ENCODE results near the gene ZNF787.

Gene ZNF787

DNA sequence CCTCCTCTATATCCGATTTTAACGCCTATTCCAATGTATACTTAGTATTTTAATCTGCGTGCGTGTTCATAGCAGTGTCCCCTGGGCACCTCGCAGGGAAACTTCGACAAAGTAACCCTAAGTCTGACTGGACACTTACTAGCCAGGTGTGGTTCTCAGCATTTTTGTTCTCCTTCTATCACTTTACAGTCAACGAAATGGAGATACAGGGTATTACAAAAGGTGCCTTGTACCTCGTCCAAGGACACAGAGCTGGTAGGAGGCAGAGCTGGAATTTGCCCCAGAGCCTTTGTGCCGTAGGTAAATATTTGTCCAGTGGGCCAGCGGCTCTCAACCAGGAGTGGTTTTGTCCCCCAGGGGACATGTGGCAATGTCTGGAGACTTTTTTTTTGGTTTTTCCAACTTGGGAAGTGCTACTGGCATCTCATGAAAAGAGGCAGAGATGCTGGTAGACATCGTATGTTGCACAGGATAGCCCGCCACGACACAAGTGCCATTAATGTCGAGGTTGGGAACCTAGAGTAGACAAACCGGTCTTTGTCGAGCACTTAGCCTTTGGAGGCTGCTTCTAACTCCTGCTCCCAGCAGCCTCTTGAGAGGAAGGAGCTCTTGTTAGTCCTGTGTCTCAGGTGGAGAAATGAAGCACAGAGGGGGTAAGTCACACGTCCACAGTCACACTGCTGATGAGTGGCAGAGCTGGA is 21.1 kb upstream of the ZNF787 start:
- Histone ChIP-seq H3K27ac (ENCODE audit: low read length) (no peak overlapping the region), H3K4me1 (ENCODE audit: control insufficient read depth, low read depth, low read length) (peaks cover 6% of the 10 kb centered on the region), H3K36me3 (ENCODE audit: control insufficient read depth, low read depth, low read length) (no peaks in the 10 kb centered on the region), H3K27me3 (ENCODE audit: control insufficient read depth, insufficient read depth, low read length) (no peaks in the 10 kb centered on the region), H3K9ac (ENCODE audit: low read length) (peak overlapping the region; percentile 48), H3K4me3 (ENCODE audit: low read length) (peak overlapping the region; percentile 64), H3K9me3 (ENCODE audit: control insufficient read depth, low read depth, low read length) (no peaks in the 10 kb centered on the region)

GRCh38 chr19:56141417-56141993 is 20.4 kb upstream of the ZNF787 start:
- H3K4me1 ChIP-seq (ENCODE audit: control insufficient read depth, low read depth, low read length): peaks cover 9% of the 10 kb centered on the region
- H3K9ac ChIP-seq (ENCODE audit: low read length): peak overlapping the region; percentile 48
- H3K27ac ChIP-seq (ENCODE audit: low read length): no peak overlapping the region

DNA sequence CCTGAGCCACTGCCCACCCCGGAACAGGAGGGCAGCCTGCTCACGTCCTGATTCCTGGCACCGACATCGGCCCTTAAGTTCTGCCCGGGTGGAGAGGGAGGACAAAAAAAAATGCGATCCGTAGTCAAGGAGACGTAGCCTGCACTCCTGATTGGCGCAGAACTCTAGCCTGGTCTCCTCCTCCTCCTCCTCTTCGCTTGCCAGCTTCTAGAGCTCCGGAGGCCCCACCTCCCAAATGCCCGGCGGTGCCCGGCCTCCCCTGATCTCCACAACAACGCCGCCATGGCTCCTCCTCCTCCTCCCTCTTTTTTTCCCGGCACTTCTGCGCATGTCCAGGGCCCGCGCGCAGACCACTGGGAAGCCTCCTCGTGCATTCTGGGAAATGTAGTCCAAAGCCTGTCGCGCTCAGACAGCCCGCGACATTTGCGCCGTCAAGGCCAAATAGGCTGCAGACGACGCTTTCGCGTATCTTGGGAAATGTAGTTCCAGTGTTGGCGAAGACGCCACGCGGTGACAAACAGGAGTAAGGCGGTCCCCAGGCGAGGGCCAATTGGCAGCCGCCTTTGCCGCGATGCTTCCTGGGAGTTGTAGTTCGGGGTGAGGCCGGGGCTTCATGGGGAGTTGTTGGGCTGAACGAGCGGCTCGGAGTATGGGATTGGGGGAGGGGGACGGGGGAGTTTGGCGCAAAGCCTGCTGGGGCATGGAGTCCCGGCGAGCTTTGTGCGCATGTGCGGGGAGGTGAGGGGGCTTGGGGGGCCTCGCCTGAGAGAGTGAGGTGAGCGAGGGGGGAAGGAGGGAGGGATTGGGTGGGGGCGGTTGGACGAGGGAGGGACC is 19.7 kb upstream of the ZNF787 start, which contains the start of gene ZNF444:
TSS of gene ZNF444 (plus strand) at position 705 of the 834 bp plus-strand sequence. CDS start 5,625 bp downstream, outside the sequence.
- no peaks in the 10 kb centered on the region for H3K27me3 ChIP-seq (ENCODE audit: control insufficient read depth, insufficient read depth, low read length)
- H3K9me3 ChIP-seq (ENCODE audit: control insufficient read depth, low read depth, low read length): no peaks in the 10 kb centered on the region
- peak within 1 kb of the TSS; percentile 60 for H3K27ac ChIP-seq (ENCODE audit: low read length)
- peak within 1 kb of the TSS; percentile 71 for H3K4me3 ChIP-seq (ENCODE audit: low read length)
- H3K4me1 ChIP-seq (ENCODE audit: control insufficient read depth, low read depth, low read length): peaks cover 15% of the 10 kb centered on the region
- H3K36me3 ChIP-seq (ENCODE audit: control insufficient read depth, low read depth, low read length): no peaks in the 10 kb centered on the region
- peak within 1 kb of the TSS; percentile 76 for H3K9ac ChIP-seq (ENCODE audit: low read length)

More at GRCh38 chr19:56141417-56141993, 20.4 kb upstream of the ZNF787 start:
- Histone ChIP-seq H3K36me3 (ENCODE audit: control insufficient read depth, low read depth, low read length) (no peaks in the 10 kb centered on the region), H3K9me3 (ENCODE audit: control insufficient read depth, low read depth, low read length) (no peaks in the 10 kb centered on the region), H3K4me3 (ENCODE audit: low read length) (peak overlapping the region; percentile 71), H3K27me3 (ENCODE audit: control insufficient read depth, insufficient read depth, low read length) (no peaks in the 10 kb centered on the region)

- H3K27ac ChIP-seq (ENCODE audit: low read length): peak overlapping the region; percentile 60
- no peaks in the 10 kb centered on the region for H3K9me3 ChIP-seq (ENCODE audit: control insufficient read depth, low read depth, low read length)
- H3K4me3 ChIP-seq (ENCODE audit: low read length): peak overlapping the region; percentile 71
- H3K4me1 ChIP-seq (ENCODE audit: control insufficient read depth, low read depth, low read length): peaks cover 15% of the 10 kb centered on the region
- no peaks in the 10 kb centered on the region for H3K27me3 ChIP-seq (ENCODE audit: control insufficient read depth, insufficient read depth, low read length)
- H3K36me3 ChIP-seq (ENCODE audit: control insufficient read depth, low read depth, low read length): no peaks in the 10 kb centered on the region
- H3K9ac ChIP-seq (ENCODE audit: low read length): peak overlapping the region; percentile 76
Measured at GRCh38 chr19:56139847-56140582, 18.9 kb upstream of the ZNF787 start.

GRCh38 chr19:56138069-56138468 is 17.0 kb upstream of the ZNF787 start:
- Histone ChIP-seq H3K9me3 (ENCODE audit: control insufficient read depth, low read depth, low read length) (no peaks in the 10 kb centered on the region), H3K9ac (ENCODE audit: low read length) (no peak overlapping the region), H3K36me3 (ENCODE audit: control insufficient read depth, low read depth, low read length) (no peaks in the 10 kb centered on the region), H3K4me1 (ENCODE audit: control insufficient read depth, low read depth, low read length) (peaks cover 15% of the 10 kb centered on the region), H3K27me3 (ENCODE audit: control insufficient read depth, insufficient read depth, low read length) (no peaks in the 10 kb centered on the region), H3K27ac (ENCODE audit: low read length) (no peak overlapping the region), H3K4me3 (ENCODE audit: low read length) (no peak overlapping the region)

- Histone ChIP-seq H3K4me3 (ENCODE audit: low read length) (no peak overlapping the region), H3K36me3 (ENCODE audit: control insufficient read depth, low read depth, low read length) (no peaks in the 10 kb centered on the region), H3K27ac (ENCODE audit: low read length) (no peak overlapping the region), H3K9ac (ENCODE audit: low read length) (no peak overlapping the region), H3K9me3 (ENCODE audit: control insufficient read depth, low read depth, low read length) (no peaks in the 10 kb centered on the region), H3K27me3 (ENCODE audit: control insufficient read depth, insufficient read depth, low read length) (no peaks in the 10 kb centered on the region), H3K4me1 (ENCODE audit: control insufficient read depth, low read depth, low read length) (peaks cover 15% of the 10 kb centered on the region)
Measured at GRCh38 chr19:56137405-56137804, 16.3 kb upstream of the ZNF787 start.

DNA sequence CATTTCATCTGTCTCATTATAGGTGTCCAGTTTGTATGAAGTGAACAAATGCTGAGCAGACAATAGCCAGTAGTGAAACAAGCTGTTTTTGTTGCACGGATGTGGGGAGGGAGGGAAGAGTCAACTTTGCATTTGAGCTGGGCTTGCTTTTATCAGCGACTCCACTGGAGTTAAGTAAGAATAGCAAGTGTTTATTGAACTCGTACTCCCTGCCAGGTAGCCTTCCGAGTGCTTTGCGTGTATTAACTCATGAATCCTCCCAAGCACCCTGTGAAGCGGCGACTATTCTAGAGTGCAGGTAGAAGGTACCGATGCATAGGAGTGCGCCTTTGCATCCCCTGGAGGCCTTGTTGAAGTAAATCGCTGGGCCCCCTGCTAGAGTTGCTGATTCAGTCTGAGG is 15.3 kb upstream of the ZNF787 start:
- no peaks in the 10 kb centered on the region for H3K27me3 ChIP-seq (ENCODE audit: control insufficient read depth, insufficient read depth, low read length)
- H3K27ac ChIP-seq (ENCODE audit: low read length): peak overlapping the region; percentile 76
- peak overlapping the region; percentile 29 for H3K4me3 ChIP-seq (ENCODE audit: low read length)

GRCh38 chr19:56134654-56134921 is 13.5 kb upstream of the ZNF787 start:
- H3K4me3 ChIP-seq (ENCODE audit: low read length): no peak overlapping the region
- peak overlapping the region; percentile 22 for H3K9ac ChIP-seq (ENCODE audit: low read length)
- H3K36me3 ChIP-seq (ENCODE audit: control insufficient read depth, low read depth, low read length): no peaks in the 10 kb centered on the region
- peaks cover 9% of the 10 kb centered on the region for H3K4me1 ChIP-seq (ENCODE audit: control insufficient read depth, low read depth, low read length)
- no peak overlapping the region for H3K27ac ChIP-seq (ENCODE audit: low read length)
- no peaks in the 10 kb centered on the region for H3K9me3 ChIP-seq (ENCODE audit: control insufficient read depth, low read depth, low read length)
- H3K27me3 ChIP-seq (ENCODE audit: control insufficient read depth, insufficient read depth, low read length): no peaks in the 10 kb centered on the region

More for the DNA sequence above, 15.3 kb upstream of the ZNF787 start:
- peaks cover 15% of the 10 kb centered on the region for H3K4me1 ChIP-seq (ENCODE audit: control insufficient read depth, low read depth, low read length)
- H3K9ac ChIP-seq (ENCODE audit: low read length): peak overlapping the region; percentile 27
- no peaks in the 10 kb centered on the region for H3K36me3 ChIP-seq (ENCODE audit: control insufficient read depth, low read depth, low read length)
- H3K9me3 ChIP-seq (ENCODE audit: control insufficient read depth, low read depth, low read length): no peaks in the 10 kb centered on the region

DNA sequence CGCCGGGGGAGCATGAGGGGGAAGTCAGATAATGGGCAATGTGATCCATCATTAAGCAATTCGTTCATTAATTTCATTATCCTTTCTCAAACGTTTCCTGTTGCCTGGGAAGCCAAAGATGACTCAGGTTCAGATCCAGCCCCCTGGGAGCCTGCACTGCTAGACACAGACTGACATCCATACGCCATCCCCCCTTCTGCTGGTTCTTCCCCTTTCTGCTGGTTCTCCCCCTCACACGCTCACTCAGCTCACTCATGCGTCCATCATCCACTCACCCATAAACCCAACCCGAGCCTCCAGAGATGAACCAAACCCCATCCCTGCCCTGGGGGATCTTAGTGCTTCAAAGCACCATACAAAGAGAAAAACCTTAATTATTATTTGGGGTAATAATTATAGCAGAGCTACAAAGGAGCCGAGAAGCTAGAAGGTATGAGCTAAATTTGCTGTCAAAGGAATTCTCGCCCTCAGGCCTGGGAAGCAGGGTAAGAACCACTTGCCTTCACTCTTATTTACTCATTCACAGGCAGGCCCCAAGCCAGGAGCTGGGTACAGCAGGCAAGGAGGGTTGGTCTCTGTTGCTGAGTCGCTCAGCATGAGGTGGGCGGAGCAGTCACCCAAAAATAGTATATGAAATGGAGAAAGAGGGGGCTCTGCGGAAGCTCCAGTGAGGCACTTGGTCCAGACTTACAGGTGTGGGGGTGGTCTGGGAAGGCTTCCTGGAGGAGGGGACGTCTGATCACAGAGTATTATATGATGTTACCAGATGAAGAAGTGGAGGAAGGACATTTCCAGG is 13.0 kb upstream of the ZNF787 start:
- Histone ChIP-seq H3K27me3 (ENCODE audit: control insufficient read depth, insufficient read depth, low read length) (no peaks in the 10 kb centered on the region), H3K9me3 (ENCODE audit: control insufficient read depth, low read depth, low read length) (no peaks in the 10 kb centered on the region), H3K9ac (ENCODE audit: low read length) (peak overlapping the region; percentile 22), H3K4me1 (ENCODE audit: control insufficient read depth, low read depth, low read length) (peaks cover 9% of the 10 kb centered on the region), H3K36me3 (ENCODE audit: control insufficient read depth, low read depth, low read length) (no peaks in the 10 kb centered on the region), H3K27ac (ENCODE audit: low read length) (no peak overlapping the region), H3K4me3 (ENCODE audit: low read length) (no peak overlapping the region)

DNA sequence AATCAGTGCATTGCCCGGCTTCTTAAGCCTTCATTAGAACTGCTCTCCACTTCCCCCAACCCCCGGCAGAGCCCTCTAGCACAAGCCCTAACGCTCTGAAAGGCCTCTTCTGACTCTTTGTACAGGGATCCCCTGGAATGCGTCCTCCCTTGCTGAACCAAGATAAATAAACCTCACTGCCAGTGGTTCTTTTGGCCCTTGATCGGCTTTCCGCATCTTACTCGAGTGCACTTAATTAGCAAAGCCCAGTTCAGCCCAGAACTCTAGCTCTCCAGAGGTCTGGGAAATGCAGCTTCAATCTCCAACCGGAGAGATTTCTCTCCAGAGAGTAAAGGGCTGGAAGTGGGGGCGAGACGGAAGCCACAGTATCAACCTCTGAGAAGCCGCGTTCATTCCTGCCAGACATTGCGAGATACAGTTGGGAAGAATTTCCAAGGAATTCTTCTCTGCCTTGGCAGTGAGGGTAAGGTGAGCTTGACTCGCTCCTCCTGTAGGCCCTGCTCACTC is 11.3 kb upstream of the ZNF787 start:
- Histone ChIP-seq H3K36me3 (ENCODE audit: control insufficient read depth, low read depth, low read length) (no peaks in the 10 kb centered on the region), H3K9me3 (ENCODE audit: control insufficient read depth, low read depth, low read length) (no peaks in the 10 kb centered on the region), H3K27ac (ENCODE audit: low read length) (no peak overlapping the region), H3K4me3 (ENCODE audit: low read length) (no peak overlapping the region), H3K27me3 (ENCODE audit: control insufficient read depth, insufficient read depth, low read length) (no peaks in the 10 kb centered on the region), H3K9ac (ENCODE audit: low read length) (no peak overlapping the region), H3K4me1 (ENCODE audit: control insufficient read depth, low read depth, low read length) (peaks cover 9% of the 10 kb centered on the region)

Data from iPS-18a (cell line).